Measurements from ENCODE around the gene INVS. TPM values are rescaled to one million over a fixed set of nuclear protein-coding genes. Genes with fewer than 3 reads are reported as not detected.

Gene INVS
- total RNA-seq, 3 donors from 2014 or later (not counting 1 experiment from before 2014, with no cell fraction given), result 24.5 to 30.6 (median 27.4) TPM

DNA sequence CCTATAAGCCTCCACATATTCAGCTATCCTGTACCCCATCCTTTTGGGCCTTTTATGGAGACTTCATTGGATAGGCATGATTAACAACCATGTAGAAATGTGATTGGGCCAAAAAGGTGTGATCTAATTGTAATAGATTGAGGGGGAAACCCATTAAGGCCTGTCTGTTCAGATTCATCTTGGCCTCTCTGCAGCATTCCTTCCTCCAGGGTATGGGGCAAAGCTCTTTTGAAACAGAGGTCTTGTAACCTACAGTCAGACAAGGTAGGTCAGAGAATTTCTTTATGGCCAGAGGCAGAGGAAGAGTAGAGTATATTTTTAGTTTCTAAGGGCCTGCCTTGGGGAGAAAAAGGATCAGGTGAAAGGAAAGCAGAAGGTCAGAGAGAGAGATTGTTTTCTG is 98.5 kb downstream of the INVS start:
- Mint-ChIP-seq H3K27me3 (ENCODE audit: low read depth in 2 of 2) (no peaks in the 10 kb centered on the region), H3K4me1 (no peaks in the 10 kb centered on the region)

DNA sequence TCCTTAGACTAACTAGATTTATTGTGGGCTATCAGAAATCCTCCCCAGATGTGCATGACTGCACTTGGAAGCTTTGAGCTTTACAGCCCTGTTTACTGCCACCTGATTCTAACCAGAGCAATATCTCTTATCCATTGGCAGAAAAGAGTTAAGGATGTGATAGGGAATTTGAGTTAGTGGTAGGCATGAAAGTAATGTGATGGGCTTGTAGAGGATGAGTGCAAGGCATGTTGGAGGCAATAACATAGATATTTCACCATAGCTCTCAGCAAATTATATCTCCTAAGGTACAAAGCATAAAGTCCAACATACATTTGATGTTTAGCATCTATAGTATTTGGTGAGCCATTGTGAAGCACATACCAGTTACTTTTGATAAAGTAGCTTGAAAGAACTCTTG is 103.8 kb downstream of the INVS start:
- Mint-ChIP-seq H3K4me3 (no peak overlapping the region), H3K36me3 (peaks cover 10% of the 10 kb centered on the region), H3K4me1 (no peaks in the 10 kb centered on the region), H3K27ac (no peak overlapping the region), H3K27me3 (ENCODE audit: low read depth in 2 of 2) (no peaks in the 10 kb centered on the region), H3K9me3 (no peaks in the 10 kb centered on the region)
- intact Hi-C loops (cut with micrococcal nuclease), result no loop called here
- no peak for DNase-seq
- TF ChIP-seq, protein P1, sequence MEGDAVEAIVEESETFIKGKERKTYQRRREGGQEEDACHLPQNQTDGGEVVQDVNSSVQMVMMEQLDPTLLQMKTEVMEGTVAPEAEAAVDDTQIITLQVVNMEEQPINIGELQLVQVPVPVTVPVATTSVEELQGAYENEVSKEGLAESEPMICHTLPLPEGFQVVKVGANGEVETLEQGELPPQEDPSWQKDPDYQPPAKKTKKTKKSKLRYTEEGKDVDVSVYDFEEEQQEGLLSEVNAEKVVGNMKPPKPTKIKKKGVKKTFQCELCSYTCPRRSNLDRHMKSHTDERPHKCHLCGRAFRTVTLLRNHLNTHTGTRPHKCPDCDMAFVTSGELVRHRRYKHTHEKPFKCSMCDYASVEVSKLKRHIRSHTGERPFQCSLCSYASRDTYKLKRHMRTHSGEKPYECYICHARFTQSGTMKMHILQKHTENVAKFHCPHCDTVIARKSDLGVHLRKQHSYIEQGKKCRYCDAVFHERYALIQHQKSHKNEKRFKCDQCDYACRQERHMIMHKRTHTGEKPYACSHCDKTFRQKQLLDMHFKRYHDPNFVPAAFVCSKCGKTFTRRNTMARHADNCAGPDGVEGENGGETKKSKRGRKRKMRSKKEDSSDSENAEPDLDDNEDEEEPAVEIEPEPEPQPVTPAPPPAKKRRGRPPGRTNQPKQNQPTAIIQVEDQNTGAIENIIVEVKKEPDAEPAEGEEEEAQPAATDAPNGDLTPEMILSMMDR (IDR thresholded peaks at IDR 0.05), result no peak
- H3K9me3 ChIP-seq (ENCODE audit: control insufficient read depth, insufficient read depth, low read length), result no peaks in the 10 kb centered on the region
- no peaks in the 10 kb centered on the region for H3K27me3 ChIP-seq (ENCODE audit: control insufficient read depth, insufficient read depth, low read length)
- no peak overlapping the region for H3K4me3 ChIP-seq (ENCODE audit: low read length)
- no peaks in the 10 kb centered on the region for H3K4me1 ChIP-seq (ENCODE audit: control insufficient read depth, insufficient read depth, low read length)
- no peaks in the 10 kb centered on the region for H3K36me3 ChIP-seq (ENCODE audit: control insufficient read depth, insufficient read depth, low read length)
- no peak for ATAC-seq
- H3K27ac ChIP-seq (ENCODE audit: low read length), result no peak overlapping the region

More for the DNA sequence above, 98.5 kb downstream of the INVS start:
- Histone ChIP-seq H3K9me3 (ENCODE audit: control insufficient read depth, insufficient read depth, low read length) (no peaks in the 10 kb centered on the region), H3K27ac (ENCODE audit: low read length) (no peak overlapping the region), H3K36me3 (ENCODE audit: control insufficient read depth, insufficient read depth, low read length) (peaks cover 2% of the 10 kb centered on the region), H3K27me3 (ENCODE audit: control insufficient read depth, insufficient read depth, low read length) (no peaks in the 10 kb centered on the region), H3K4me3 (ENCODE audit: low read length) (no peak overlapping the region), H3K4me1 (ENCODE audit: control insufficient read depth, insufficient read depth, low read length) (no peaks in the 10 kb centered on the region)
- intact Hi-C loops (cut with micrococcal nuclease), result no loop called here
- ATAC-seq, result no peak
- TF ChIP-seq, protein P1 (IDR thresholded peaks at IDR 0.05), result no peak
- peaks cover 10% of the 10 kb centered on the region for H3K36me3 Mint-ChIP-seq
- H3K9me3 Mint-ChIP-seq, result no peaks in the 10 kb centered on the region
- H3K27ac Mint-ChIP-seq, result no peak overlapping the region
- H3K4me3 Mint-ChIP-seq, result no peak overlapping the region
- no peak for DNase-seq

DNA sequence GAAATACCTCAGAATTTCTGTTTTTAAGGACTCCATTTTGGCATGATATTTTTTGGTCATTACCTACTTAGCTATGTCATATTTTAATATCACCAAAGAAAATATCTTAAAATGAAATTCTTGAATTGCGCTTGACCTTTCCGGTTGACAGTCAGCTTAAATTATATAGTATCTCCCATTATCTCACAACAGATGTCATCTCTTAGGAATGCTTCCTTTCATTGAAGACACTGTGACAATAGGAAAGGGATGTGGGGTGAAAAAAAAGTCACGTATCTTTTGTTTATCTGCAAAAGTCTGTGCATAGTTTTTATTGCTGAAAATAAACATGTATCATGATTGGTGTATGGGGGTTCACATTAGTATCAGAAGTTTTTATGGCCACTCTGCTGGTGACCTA is 105.8 kb downstream of the INVS start:
- H3K27me3 Mint-ChIP-seq (ENCODE audit: low read depth in 2 of 2), result no peaks in the 10 kb centered on the region
- peaks cover 4% of the 10 kb centered on the region for H3K36me3 Mint-ChIP-seq
- Histone ChIP-seq H3K9me3 (ENCODE audit: control insufficient read depth, insufficient read depth, low read length) (no peaks in the 10 kb centered on the region), H3K36me3 (ENCODE audit: control insufficient read depth, insufficient read depth, low read length) (no peaks in the 10 kb centered on the region), H3K27me3 (ENCODE audit: control insufficient read depth, insufficient read depth, low read length) (no peaks in the 10 kb centered on the region), H3K4me1 (ENCODE audit: control insufficient read depth, insufficient read depth, low read length) (no peaks in the 10 kb centered on the region), H3K4me3 (ENCODE audit: low read length) (no peak overlapping the region), H3K27ac (ENCODE audit: low read length) (no peak overlapping the region)
- H3K4me1 Mint-ChIP-seq, result peaks cover 2% of the 10 kb centered on the region in 2 donors
- no peak overlapping the region for H3K27ac Mint-ChIP-seq
- ATAC-seq, result no peak
- DNase-seq, result no peak
- no peaks in the 10 kb centered on the region for H3K9me3 Mint-ChIP-seq
- 95% methylated on average over 2 of the region's 3 CpGs for WGBS (ENCODE audit: insufficient coverage)
- intact Hi-C loops (cut with micrococcal nuclease), result no loop called here
- TF ChIP-seq, protein P1 (IDR thresholded peaks at IDR 0.05), result no peak
- H3K4me3 Mint-ChIP-seq, result no peak overlapping the region

DNA sequence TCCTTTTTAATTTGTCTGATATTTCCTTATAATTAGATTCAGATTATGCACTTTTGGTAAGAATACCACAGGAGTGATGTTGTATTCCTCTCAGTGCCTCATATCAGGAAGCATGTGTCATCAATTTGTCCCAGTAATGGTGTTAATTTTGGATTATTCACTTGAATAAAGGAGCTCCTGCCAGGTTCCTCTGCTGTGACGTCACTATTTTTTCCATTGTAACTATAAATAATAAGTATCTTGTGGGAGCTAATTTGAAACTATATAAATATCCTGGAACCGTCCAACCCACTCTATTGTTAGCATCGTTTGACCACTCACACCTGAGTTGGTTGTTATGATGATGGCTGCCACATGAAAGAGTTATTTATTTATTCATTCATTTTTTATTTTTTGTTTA is 107.9 kb downstream of the INVS start:
- TF ChIP-seq, protein P1 (IDR thresholded peaks at IDR 0.05), result no peak
- WGBS (ENCODE audit: insufficient coverage), result no CpG with 5 or more reads among the region's 3 CpGs
- H3K4me3 ChIP-seq (ENCODE audit: low read length), result no peak overlapping the region
- no peak overlapping the region for H3K4me3 Mint-ChIP-seq
- H3K9me3 ChIP-seq (ENCODE audit: control insufficient read depth, insufficient read depth, low read length), result no peaks in the 10 kb centered on the region
- no peaks in the 10 kb centered on the region for H3K4me1 ChIP-seq (ENCODE audit: control insufficient read depth, insufficient read depth, low read length)
- DNase-seq (no peak), ATAC-seq (no peak)
- no peak overlapping the region for H3K27ac ChIP-seq (ENCODE audit: low read length)
- no peaks in the 10 kb centered on the region for H3K36me3 Mint-ChIP-seq
- no peak overlapping the region for H3K27ac Mint-ChIP-seq
- no peaks in the 10 kb centered on the region for H3K27me3 ChIP-seq (ENCODE audit: control insufficient read depth, insufficient read depth, low read length)
- intact Hi-C loops (cut with micrococcal nuclease), result no loop called here
- H3K27me3 Mint-ChIP-seq (ENCODE audit: low read depth in 2 of 2), result no peaks in the 10 kb centered on the region
- peaks cover 10 to 12% of the 10 kb centered on the region in 2 donors for H3K4me1 Mint-ChIP-seq
- H3K9me3 Mint-ChIP-seq, result no peaks in the 10 kb centered on the region
- no peaks in the 10 kb centered on the region for H3K36me3 ChIP-seq (ENCODE audit: control insufficient read depth, insufficient read depth, low read length)

Measured in natural killer cell (primary cell).